Natural killer cell (primary cell): ENCODE measurements around the gene UPK2. TPM values are rescaled to one million over a fixed set of nuclear protein-coding genes. Genes with fewer than 3 reads are reported as not detected.
"Not testable (repeated sequence)": the region's sequence is repeated elsewhere in the genome, so short reads cannot be mapped to it uniquely, and the experiment has no call there.

Experiments
- ATAC-seq, 3 donors: fragments of 150-1000 bp in 2 of 3; fragments of 200-7000 bp in 1 of 3; cut with Tn5 transposase; 1 replicate in 1 of 3; 2 replicates in 2 of 3; pipeline ENCODE4 v1.10.0; 2021; ENCODE audit warnings: mild to moderate bottlenecking in 2 of 3, moderate library complexity in 2 of 3
- DNase-seq, 2 donors: peaks; one replicate each; pipeline versions ENCODE4 v3.0.0 to v3.0.0-alpha.2; 2013 to 2021; ENCODE audit warnings: mixed read lengths in 1 of 2
- H3K27ac ChIP-seq: one replicate; pipeline ENCODE4 v1.5.1; 2013; ENCODE audit warnings: mild to moderate bottlenecking, low read length
- H3K27me3 ChIP-seq: one replicate; pipeline ENCODE4 v1.6.1; 2013; ENCODE audit warnings: low read length; ENCODE audit not compliant: control insufficient read depth, insufficient read depth
- H3K36me3 ChIP-seq: one replicate; pipeline ENCODE4 v1.6.1; 2013; ENCODE audit warnings: low read length; ENCODE audit not compliant: control insufficient read depth, insufficient read depth
- H3K4me1 ChIP-seq: one replicate; pipeline ENCODE4 v1.6.1; 2013; ENCODE audit warnings: low read length; ENCODE audit not compliant: control insufficient read depth, insufficient read depth
- H3K4me3 ChIP-seq: one replicate; pipeline ENCODE4 v1.5.1; 2013; ENCODE audit warnings: low read length
- H3K9me3 ChIP-seq: one replicate; pipeline ENCODE4 v1.6.1; 2013; ENCODE audit warnings: low read length; ENCODE audit not compliant: control insufficient read depth, insufficient read depth
- H3K27ac Mint-ChIP-seq, 2 donors: one replicate each; pipeline ENCODE4 v1.8.0; 2022; ENCODE audit warnings: mild to moderate bottlenecking in 2 of 2, mixed read lengths in 2 of 2, moderate library complexity in 1 of 2
- H3K27me3 Mint-ChIP-seq, 2 donors: one replicate each; pipeline ENCODE4 v1.8.0; 2022; ENCODE audit warnings: low read depth in 2 of 2, mixed read lengths in 2 of 2
- H3K36me3 Mint-ChIP-seq: one replicate; pipeline ENCODE4 v1.8.0; 2022; ENCODE audit warnings: mixed read lengths
- H3K4me1 Mint-ChIP-seq, 2 donors: one replicate each; pipeline ENCODE4 v1.8.0; 2022; ENCODE audit warnings: mixed read lengths in 2 of 2
- H3K4me3 Mint-ChIP-seq: one replicate; pipeline ENCODE4 v1.8.0; 2022; ENCODE audit warnings: mild to moderate bottlenecking, moderate library complexity, mixed read lengths
- H3K9me3 Mint-ChIP-seq, 2 donors: one replicate each; pipeline ENCODE4 v1.8.0; 2022; ENCODE audit warnings: mixed read lengths in 2 of 2
- WGBS: methylation state at CpG from one replicate; pipeline ENCODE4 v1.1.7; 2013; ENCODE audit warnings: missing lambda C conversion rate; ENCODE audit not compliant: insufficient coverage; 5-methylcytosine and 5-hydroxymethylcytosine counted together
- intact Hi-C: fragments of 100-400 bp; cut with micrococcal nuclease; formaldehyde crosslinking; loops from one replicate; pipeline ENCODE4 v1.14.2; 2022
- total RNA-seq, 4 donors: library from RNA; stranded (reverse); fragments of 120-200 nt in 1 of 4; gene quantifications; one replicate each; pipeline versions ENCODE4 v1.2.3 to v1.2.4, GENCODE V29; 2013 to 2022
- TF ChIP-seq, protein P1 (sequence below): fragments of 200-600 bp; IDR thresholded peaks from one replicate; pipeline ENCODE4 v1.8.0; 2022; ENCODE audit warnings: antibody characterized with exemption

The UPK2 gene
- total RNA-seq, 3 donors from 2014 or later (not counting 1 experiment from before 2014, with no cell fraction given), result 0.40 to 0.41 TPM; not detected in 1

DNA sequence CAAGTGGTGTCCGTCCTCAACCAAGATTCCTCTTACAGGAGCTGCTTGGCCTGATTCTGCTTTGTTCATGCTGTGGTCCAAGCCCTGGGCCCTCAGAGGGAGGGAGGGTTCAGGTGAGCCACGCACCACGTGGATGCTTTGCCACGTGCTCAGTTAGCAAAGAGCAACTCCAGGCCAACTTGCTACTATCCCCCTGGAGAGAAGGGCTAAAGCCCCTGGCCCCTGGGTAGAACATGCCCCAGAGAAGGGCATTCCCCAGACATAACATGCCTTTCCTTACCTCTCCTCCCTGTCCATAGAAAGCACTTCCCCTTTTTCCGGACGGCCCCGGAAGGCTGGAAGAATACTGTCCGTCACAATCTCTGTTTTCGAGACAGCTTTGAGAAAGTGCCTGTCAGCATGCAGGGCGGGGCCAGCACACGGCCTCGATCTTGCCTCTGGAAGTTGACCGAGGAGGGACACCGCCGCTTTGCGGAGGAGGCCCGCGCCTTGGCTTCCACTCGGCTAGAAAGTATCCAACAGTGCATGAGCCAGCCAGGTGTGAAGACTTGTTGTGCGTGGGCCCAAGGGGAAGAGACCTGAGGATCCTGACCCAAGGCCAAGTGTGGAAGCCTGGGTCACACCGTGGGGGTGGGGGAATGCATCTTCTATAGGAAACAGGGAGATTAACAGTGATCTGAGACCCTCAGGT lies 24.2 kb downstream of the UPK2 start:
- Mint-ChIP-seq H3K9me3 (no peaks in the 10 kb centered on the region), H3K27ac (no peak overlapping the region), H3K27me3 (peaks cover 0 to 14% of the 10 kb centered on the region in 2 donors), H3K36me3 (no peaks in the 10 kb centered on the region), H3K4me1 (no peaks in the 10 kb centered on the region), H3K4me3 (no peak overlapping the region)
- WGBS, result 58% methylated on average over 21 of the region's 21 CpGs
- Histone ChIP-seq H3K4me1 (no peaks in the 10 kb centered on the region), H3K36me3 (no peaks in the 10 kb centered on the region), H3K9me3 (no peaks in the 10 kb centered on the region), H3K4me3 (no peak overlapping the region), H3K27ac (no peak overlapping the region), H3K27me3 (no peaks in the 10 kb centered on the region)
- TF ChIP-seq, protein P1, sequence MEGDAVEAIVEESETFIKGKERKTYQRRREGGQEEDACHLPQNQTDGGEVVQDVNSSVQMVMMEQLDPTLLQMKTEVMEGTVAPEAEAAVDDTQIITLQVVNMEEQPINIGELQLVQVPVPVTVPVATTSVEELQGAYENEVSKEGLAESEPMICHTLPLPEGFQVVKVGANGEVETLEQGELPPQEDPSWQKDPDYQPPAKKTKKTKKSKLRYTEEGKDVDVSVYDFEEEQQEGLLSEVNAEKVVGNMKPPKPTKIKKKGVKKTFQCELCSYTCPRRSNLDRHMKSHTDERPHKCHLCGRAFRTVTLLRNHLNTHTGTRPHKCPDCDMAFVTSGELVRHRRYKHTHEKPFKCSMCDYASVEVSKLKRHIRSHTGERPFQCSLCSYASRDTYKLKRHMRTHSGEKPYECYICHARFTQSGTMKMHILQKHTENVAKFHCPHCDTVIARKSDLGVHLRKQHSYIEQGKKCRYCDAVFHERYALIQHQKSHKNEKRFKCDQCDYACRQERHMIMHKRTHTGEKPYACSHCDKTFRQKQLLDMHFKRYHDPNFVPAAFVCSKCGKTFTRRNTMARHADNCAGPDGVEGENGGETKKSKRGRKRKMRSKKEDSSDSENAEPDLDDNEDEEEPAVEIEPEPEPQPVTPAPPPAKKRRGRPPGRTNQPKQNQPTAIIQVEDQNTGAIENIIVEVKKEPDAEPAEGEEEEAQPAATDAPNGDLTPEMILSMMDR, result no peak
- intact Hi-C loops, result no loop called here
- DNase-seq, result no peak
- no peak for ATAC-seq

DNA sequence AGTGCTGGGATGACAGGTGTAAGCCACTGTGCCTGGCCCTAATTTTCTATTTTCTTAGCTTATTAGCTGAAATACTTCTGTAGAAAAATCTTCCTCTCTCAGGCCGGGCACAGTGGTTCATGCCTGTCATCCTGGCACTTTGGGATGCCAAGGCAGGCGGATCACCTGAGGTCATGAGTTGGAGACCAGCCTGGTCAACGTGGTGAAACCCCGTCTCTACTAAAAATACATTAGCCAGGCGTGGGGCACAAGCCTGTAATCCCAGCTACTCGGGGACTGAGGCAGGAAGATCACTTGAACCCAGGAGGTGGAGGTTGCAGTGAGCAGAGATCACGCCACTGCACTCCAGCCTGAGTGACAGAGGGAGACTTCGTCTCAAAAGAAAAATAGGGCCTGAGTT lies 28.2 kb downstream of the UPK2 start:
- H3K27me3 ChIP-seq, H3K27ac ChIP-seq, intact Hi-C loops, H3K36me3 ChIP-seq, H3K4me3 Mint-ChIP-seq, H3K4me1 ChIP-seq, H3K9me3 Mint-ChIP-seq, H3K4me1 Mint-ChIP-seq, ATAC-seq, H3K9me3 ChIP-seq, H3K27me3 Mint-ChIP-seq, H3K36me3 Mint-ChIP-seq, H3K27ac Mint-ChIP-seq, H3K4me3 ChIP-seq, DNase-seq: not testable (repeated sequence)
- 87% methylated on average over 8 of the region's 8 CpGs for WGBS

DNA sequence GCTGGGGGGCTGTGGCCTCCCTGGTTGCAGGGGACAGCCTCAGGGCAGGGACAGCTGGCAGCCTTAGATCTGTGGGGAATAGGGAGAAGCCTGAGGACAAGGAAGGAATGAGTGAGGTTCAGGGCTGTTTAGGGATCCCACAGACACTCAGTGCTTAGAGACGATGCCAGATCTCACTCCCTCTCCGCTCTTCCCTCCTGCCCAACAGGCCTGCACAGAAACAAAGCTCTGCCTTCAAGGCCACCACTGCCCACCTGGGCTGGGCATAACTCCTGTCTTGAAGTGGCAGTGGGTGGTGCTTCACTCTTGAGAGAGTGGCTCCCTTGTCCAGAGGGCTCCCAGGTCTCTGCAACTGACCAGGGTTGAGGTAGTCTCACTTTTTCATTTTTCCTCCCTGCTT lies 28.7 kb downstream of the UPK2 start:
- Mint-ChIP-seq H3K4me1 (no peaks in the 10 kb centered on the region), H3K4me3 (no peak overlapping the region), H3K27ac (no peak overlapping the region), H3K27me3 (no peaks in the 10 kb centered on the region), H3K9me3 (no peaks in the 10 kb centered on the region), H3K36me3 (no peaks in the 10 kb centered on the region)
- no peak for ATAC-seq
- intact Hi-C loops, result no loop called here
- Histone ChIP-seq H3K36me3 (no peaks in the 10 kb centered on the region), H3K9me3 (no peaks in the 10 kb centered on the region), H3K27me3 (no peaks in the 10 kb centered on the region), H3K4me3 (no peak overlapping the region), H3K27ac (no peak overlapping the region), H3K4me1 (no peaks in the 10 kb centered on the region)
- no peak for DNase-seq
- TF ChIP-seq, protein P1, result no peak
- WGBS, result 74% methylated on average over 2 of the region's 2 CpGs

DNA sequence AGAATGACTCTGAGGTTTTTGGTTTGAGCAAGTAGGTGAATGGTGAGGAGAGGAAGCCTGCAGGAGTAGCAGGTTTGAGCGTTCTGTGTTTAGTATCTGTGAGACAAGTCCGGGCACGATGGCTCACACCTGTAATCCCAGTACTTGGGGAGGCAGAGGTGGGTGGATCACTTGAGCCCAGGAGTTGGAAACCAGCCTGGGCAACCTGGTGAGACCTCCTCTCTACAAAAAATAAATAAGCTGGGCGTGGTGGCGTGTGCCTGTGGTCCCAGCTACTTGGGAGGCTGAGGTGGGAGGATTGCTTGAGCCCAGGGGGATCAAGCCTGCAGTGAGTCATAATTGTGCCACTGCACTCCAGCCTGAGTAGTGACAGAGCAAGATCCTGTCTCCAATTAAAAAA lies 32.2 kb downstream of the UPK2 start:
- Mint-ChIP-seq H3K27ac (no peak overlapping the region), H3K9me3 (no peaks in the 10 kb centered on the region), H3K36me3 (no peaks in the 10 kb centered on the region), H3K4me3 (no peak overlapping the region), H3K27me3 (no peaks in the 10 kb centered on the region), H3K4me1 (no peaks in the 10 kb centered on the region)
- no peak overlapping the region for H3K4me3 ChIP-seq
- ATAC-seq (no peak), DNase-seq (no peak)
- H3K36me3 ChIP-seq, result no peaks in the 10 kb centered on the region
- H3K27me3 ChIP-seq, result no peaks in the 10 kb centered on the region
- WGBS, result 93% methylated on average over 5 of the region's 5 CpGs
- TF ChIP-seq, protein P1, result no peak
- no peaks in the 10 kb centered on the region for H3K9me3 ChIP-seq
- intact Hi-C loops, result no loop called here
- H3K27ac ChIP-seq, result no peak overlapping the region
- H3K4me1 ChIP-seq, result no peaks in the 10 kb centered on the region

DNA sequence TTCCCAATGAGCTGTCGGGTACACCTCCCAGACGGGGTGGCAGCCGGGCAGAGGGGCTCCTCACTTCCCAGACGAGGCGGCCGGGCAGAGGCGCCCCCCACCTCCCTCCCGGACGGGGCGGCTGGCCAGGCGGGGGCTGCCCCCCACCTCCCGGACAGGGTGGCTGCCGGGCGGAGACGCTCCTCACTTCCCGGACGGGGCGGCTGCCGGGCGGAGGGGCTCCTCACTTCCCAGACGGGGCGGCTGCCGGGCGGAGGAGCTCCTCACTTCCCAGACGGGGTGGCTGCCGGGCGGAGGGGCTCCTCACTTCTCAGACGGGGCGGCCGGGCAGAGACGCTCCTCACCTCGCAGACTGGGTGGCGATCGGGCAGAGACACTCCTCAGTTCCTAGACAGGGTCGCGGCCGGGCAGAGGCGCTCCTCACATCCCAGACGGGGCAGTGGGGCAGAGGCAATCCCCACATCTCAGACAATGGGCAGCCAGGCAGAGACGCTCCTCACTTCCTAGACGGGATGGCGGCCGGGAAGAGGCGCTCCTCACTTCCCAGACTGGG lies 35.5 kb downstream of the UPK2 start:
- H3K27me3 Mint-ChIP-seq, ATAC-seq, H3K27ac Mint-ChIP-seq, H3K9me3 ChIP-seq, H3K4me3 Mint-ChIP-seq, H3K9me3 Mint-ChIP-seq, intact Hi-C loops, H3K4me1 Mint-ChIP-seq, H3K4me3 ChIP-seq, H3K4me1 ChIP-seq, H3K36me3 ChIP-seq, H3K36me3 Mint-ChIP-seq, H3K27me3 ChIP-seq, H3K27ac ChIP-seq, DNase-seq: not testable (repeated sequence)
- WGBS, result 92% methylated on average over 44 of the region's 44 CpGs
